Smooth muscle cell (in vitro differentiated cells): ENCODE measurements around the gene EPC1. TPM values are rescaled to one million over a fixed set of nuclear protein-coding genes. Genes with fewer than 3 reads are reported as not detected.

Experiments
- DNase-seq: peaks from one replicate; lab custom pipeline; 2025; ENCODE audit not compliant: unreplicated experiment; lab: John Stamatoyannopoulos, UW
- H2AFZ ChIP-seq: fragments of 200-600 bp; sonication (generic); 2 replicates; pipeline ENCODE4 v1.6.0; 2016; ENCODE audit warnings: antibody characterized with exemption, low read depth, mild to moderate bottlenecking
- H3F3A ChIP-seq: fragments of 200-600 bp; sonication (generic); 2 replicates; pipeline ENCODE4 v1.6.0; 2017; ENCODE audit warnings: antibody characterized with exemption, low read depth
- H3K27ac ChIP-seq: fragments of 200-600 bp; sonication (generic); 2 replicates; pipeline ENCODE4 v1.5.1; 2016; ENCODE audit warnings: low read depth, mild to moderate bottlenecking
- H3K27me3 ChIP-seq: fragments of 200-600 bp; sonication (generic); 2 replicates; pipeline ENCODE4 v1.6.1; 2016; ENCODE audit warnings: low read depth, mild to moderate bottlenecking
- H3K36me3 ChIP-seq: fragments of 200-600 bp; sonication (generic); 2 replicates; pipeline ENCODE4 v1.5.1; 2016; ENCODE audit warnings: low read depth
- H3K4me1 ChIP-seq: fragments of 200-600 bp; sonication (generic); 2 replicates; pipeline ENCODE4 v1.5.1; 2016; ENCODE audit warnings: low read depth
- H3K4me2 ChIP-seq: fragments of 200-600 bp; sonication (generic); 2 replicates; pipeline ENCODE4 v1.6.0; 2016; ENCODE audit warnings: mild to moderate bottlenecking
- H3K4me3 ChIP-seq: fragments of 200-600 bp; sonication (generic); 2 replicates; pipeline ENCODE4 v1.5.1; 2016; ENCODE audit warnings: mild to moderate bottlenecking
- H3K79me2 ChIP-seq: fragments of 200-600 bp; sonication (generic); 2 replicates; pipeline ENCODE4 v1.6.0; 2016; ENCODE audit warnings: low read depth, mild to moderate bottlenecking
- H3K9ac ChIP-seq: fragments of 200-600 bp; sonication (generic); 2 replicates; pipeline ENCODE4 v1.6.0; 2016; ENCODE audit warnings: low read depth
- H3K9me3 ChIP-seq: fragments of 200-600 bp; sonication (generic); replicated peaks from 2 replicates; pipeline ENCODE4 v1.5.1; 2016; ENCODE audit warnings: low read depth
- H4K20me1 ChIP-seq: fragments of 200-600 bp; sonication (generic); 2 replicates; pipeline ENCODE4 v1.6.0; 2016; ENCODE audit warnings: low read depth
- WGBS: methylation state at CpG from one replicate; pipeline ENCODE4 v1.1.7; 2016; ENCODE audit warnings: low lambda C conversion rate; 5-methylcytosine and 5-hydroxymethylcytosine counted together
- polyA plus RNA-seq: library from polyadenylated mRNA; unstranded; fragments of >200 nt; fragmentation: Nextera tagmentation; extraction: Ambion mirVana; gene quantifications from 2 replicates; pipeline ENCODE4 v1.2.1, GENCODE V29; 2016
- total RNA-seq: library from RNA; depleted of rRNA; stranded (reverse); fragments of >200 nt; gene quantifications from 2 replicates; pipeline ENCODE4 v1.2.3, GENCODE V29; 2014
- TF ChIP-seq, protein P1 (sequence below): fragments of 200-600 bp; sonication (generic); IDR thresholded peaks from 2 replicates; pipeline ENCODE4 v1.5.1; 2017; ENCODE audit warnings: borderline replicate concordance, mild to moderate bottlenecking, antibody characterized with exemption; ENCODE audit not compliant: insufficient read depth, poor library complexity, severe bottlenecking

EPC1 gene
- total and polyA plus RNA-seq, 2 experiments from 2014 or later: 16.3 to 52.1 TPM

DNA sequence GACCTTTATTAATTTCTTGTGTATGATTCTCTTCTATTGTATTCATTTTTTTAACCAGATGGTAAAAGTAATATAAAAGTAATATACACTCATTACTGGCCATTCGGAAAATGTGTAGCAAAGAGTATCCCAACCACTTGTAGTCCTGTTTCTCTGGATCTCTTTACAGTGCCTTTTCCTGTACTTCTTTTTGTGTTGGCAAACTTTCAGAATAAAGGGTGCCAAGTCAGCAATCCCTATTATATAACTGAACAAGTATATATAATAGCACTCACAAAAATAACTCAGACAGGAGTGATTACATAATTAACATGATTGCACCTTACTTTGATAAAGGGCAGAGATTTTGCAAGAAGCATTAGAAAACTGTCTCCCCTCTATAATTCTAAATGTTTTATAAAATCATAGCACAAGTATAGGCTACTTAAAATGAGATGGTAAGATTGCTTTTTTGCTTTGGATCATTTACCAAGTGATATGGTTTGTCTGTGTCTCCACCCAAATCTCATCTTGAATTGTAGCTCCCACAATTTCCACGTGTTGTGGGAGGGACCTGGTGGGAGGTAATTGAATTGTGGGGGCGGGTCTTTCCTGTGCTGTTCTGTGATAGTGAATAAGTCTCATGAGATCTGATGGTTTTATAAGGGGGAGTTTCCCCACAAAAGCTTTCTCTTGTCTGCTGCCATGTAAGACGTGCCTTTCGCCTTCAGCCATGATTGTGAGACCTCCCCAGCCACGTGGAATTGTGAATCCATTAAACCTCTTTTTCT lies 41.5 kb upstream of the EPC1 start:
- Histone ChIP-seq H3K79me2 (no peaks in the 10 kb centered on the region), H3K36me3 (no peaks in the 10 kb centered on the region), H3K9me3 (no peaks in the 10 kb centered on the region), H3K27ac (no peak overlapping the region), H3K4me1 (no peaks in the 10 kb centered on the region), H3K27me3 (no peaks in the 10 kb centered on the region), H3F3A (no peaks in the 10 kb centered on the region), H3K4me2 (no peak overlapping the region), H3K4me3 (no peak overlapping the region), H3K9ac (no peak overlapping the region), H4K20me1 (no peaks in the 10 kb centered on the region), H2AFZ (no peak overlapping the region)
- TF ChIP-seq, protein P1, sequence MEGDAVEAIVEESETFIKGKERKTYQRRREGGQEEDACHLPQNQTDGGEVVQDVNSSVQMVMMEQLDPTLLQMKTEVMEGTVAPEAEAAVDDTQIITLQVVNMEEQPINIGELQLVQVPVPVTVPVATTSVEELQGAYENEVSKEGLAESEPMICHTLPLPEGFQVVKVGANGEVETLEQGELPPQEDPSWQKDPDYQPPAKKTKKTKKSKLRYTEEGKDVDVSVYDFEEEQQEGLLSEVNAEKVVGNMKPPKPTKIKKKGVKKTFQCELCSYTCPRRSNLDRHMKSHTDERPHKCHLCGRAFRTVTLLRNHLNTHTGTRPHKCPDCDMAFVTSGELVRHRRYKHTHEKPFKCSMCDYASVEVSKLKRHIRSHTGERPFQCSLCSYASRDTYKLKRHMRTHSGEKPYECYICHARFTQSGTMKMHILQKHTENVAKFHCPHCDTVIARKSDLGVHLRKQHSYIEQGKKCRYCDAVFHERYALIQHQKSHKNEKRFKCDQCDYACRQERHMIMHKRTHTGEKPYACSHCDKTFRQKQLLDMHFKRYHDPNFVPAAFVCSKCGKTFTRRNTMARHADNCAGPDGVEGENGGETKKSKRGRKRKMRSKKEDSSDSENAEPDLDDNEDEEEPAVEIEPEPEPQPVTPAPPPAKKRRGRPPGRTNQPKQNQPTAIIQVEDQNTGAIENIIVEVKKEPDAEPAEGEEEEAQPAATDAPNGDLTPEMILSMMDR: no peak
- no peak for DNase-seq
- WGBS: 82% methylated on average over 6 of the region's 6 CpGs

DNA sequence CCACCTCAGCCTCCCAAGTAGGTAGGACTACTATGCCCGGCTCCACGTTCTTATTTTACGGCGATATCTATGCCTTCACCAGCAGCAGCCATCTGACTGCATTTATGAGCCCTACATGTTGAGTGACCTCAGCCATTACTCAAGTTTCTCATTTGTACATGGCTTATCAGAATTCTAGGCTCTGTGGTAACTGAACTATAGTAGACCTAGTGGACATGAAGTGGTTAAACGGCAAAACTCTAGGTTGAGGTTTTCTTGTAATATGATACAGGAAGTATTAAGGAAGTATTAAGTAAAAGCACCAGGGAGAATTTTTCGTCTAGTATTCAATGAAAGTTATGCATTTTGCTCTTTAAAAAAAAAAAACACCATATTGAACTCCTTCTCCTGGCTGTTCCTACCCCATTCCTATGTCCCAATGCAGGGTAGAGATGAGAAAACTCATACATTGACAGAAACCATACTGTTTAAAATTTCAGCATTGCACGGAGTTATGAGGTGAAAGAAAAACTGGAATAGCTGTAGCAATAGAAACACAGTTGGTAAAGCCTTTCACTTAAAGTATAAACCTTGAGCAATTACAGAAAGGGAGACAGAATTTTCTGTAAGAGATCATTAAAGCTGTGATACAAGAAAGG lies 39.8 kb upstream of the EPC1 start:
- H3K79me2 ChIP-seq: no peaks in the 10 kb centered on the region
- 84% methylated on average over 7 of the region's 7 CpGs for WGBS
- no peaks in the 10 kb centered on the region for H3K4me1 ChIP-seq
- H3K9me3 ChIP-seq: no peaks in the 10 kb centered on the region
- H3K9ac ChIP-seq: no peak overlapping the region
- H3K36me3 ChIP-seq: no peaks in the 10 kb centered on the region
- H3K27me3 ChIP-seq: no peaks in the 10 kb centered on the region
- DNase-seq: no peak
- H3K4me2 ChIP-seq: no peak overlapping the region
- H4K20me1 ChIP-seq: no peaks in the 10 kb centered on the region
- TF ChIP-seq, protein P1: no peak
- H2AFZ ChIP-seq: peak overlapping the region; percentile 41
- no peak overlapping the region for H3K4me3 ChIP-seq
- H3F3A ChIP-seq: no peaks in the 10 kb centered on the region
- no peak overlapping the region for H3K27ac ChIP-seq

DNA sequence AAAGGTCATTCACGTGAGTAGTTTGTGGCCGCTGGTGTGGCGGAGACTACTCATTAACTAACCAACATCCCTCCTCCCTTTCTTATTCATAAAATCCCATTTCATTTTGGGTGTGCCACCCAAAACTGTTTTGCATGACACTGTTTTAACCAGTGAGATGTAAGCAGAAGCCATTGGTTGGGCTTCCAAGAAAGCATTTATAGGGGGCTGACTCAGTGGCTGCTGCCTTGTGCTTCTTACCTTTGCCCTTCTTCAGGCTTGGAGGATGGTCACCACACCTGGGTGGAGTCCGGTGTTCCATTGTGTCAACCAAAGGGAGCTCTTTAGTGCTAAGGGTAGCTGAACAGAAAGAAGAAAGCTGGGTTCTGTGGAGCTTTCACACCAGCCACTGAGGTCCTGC lies 37.2 kb upstream of the EPC1 start:
- H3K27me3 ChIP-seq: no peaks in the 10 kb centered on the region
- H3K9ac ChIP-seq: no peak overlapping the region
- H3K27ac ChIP-seq: no peak overlapping the region
- WGBS: 91% methylated on average over 4 of the region's 4 CpGs
- no peaks in the 10 kb centered on the region for H3F3A ChIP-seq
- DNase-seq: no peak
- TF ChIP-seq, protein P1: no peak
- H2AFZ ChIP-seq: no peak overlapping the region
- H3K36me3 ChIP-seq: no peaks in the 10 kb centered on the region
- no peaks in the 10 kb centered on the region for H3K4me1 ChIP-seq
- no peak overlapping the region for H3K4me2 ChIP-seq
- H3K4me3 ChIP-seq: no peak overlapping the region
- no peaks in the 10 kb centered on the region for H4K20me1 ChIP-seq
- H3K79me2 ChIP-seq: no peaks in the 10 kb centered on the region
- no peaks in the 10 kb centered on the region for H3K9me3 ChIP-seq
